ENCODE measurements around the gene RXRA. TPM values are rescaled to one million over a fixed set of nuclear protein-coding genes. Genes with fewer than 3 reads are reported as not detected.
A peak's percentile ranks its signal among the peaks of the same experiment; 100 is the strongest.

RXRA gene
- total and polyA plus RNA-seq, 2 of the 13 experiments (the other 11 are each of a cell fraction or from before 2014, with no cell fraction given), result 18.9 to 29.2 TPM

DNA sequence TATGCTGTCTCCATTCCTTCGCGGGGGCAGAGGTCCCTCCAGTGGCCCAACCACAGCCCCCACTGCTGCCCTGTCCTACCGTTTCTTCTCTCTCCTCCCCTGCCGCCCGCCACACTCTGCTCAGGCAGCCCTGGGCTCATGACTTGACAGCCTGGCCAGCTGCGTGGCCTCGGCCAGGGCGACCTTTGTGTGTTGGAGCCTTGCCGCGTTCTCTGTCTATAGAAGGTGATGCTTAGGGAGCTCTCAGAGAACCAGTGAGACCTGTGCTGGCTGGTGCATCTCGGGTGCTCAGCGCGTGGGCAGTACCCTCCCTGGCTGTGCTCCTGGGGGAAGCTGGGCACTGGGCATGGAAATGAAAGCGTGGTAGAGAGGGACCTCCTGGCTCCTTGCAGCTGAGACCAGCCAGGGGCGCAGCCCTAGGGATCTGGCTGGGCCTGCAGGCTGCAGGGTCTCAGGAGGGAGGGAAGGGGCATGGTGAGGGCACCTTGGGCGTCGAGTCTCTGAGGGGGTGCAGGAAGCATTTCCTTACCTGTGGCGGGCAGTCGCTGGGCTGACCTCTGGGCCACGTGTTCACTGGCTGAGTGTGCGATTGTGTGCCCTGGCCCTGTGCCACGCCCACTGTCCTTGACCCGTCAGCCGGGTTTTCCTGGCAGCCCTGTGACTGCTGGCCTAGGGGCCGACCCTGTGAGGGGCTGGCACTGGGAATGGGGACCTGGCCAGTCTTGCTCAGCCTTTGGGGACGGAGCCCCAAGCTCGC lies 50.3 kb downstream of the RXRA start (continued):
- TF ChIP-seq, protein P1, sequence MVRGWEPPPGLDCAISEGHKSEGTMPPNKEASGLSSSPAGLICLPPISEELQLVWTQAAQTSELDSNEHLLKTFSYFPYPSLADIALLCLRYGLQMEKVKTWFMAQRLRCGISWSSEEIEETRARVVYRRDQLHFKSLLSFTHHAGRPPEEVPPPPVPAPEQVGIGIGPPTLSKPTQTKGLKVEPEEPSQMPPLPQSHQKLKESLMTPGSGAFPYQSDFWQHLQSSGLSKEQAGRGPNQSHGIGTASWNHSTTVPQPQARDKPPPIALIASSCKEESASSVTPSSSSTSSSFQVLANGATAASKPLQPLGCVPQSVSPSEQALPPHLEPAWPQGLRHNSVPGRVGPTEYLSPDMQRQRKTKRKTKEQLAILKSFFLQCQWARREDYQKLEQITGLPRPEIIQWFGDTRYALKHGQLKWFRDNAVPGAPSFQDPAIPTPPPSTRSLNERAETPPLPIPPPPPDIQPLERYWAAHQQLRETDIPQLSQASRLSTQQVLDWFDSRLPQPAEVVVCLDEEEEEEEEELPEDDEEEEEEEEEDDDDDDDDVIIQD (CRISPR knock-in tag; IDR thresholded peaks at IDR 0.05; ENCODE audit: low read depth), result no peak
- no peak for TF ChIP-seq ATAD3A (CRISPR knock-in tag; IDR thresholded peaks at IDR 0.05)
- TF ChIP-seq ARID5B (CRISPR knock-in tag; IDR thresholded peaks at IDR 0.05), result 0 out of 2 replicates have a peak, but pooled peaks have one; percentile 16
- TF ChIP-seq, protein P2, sequence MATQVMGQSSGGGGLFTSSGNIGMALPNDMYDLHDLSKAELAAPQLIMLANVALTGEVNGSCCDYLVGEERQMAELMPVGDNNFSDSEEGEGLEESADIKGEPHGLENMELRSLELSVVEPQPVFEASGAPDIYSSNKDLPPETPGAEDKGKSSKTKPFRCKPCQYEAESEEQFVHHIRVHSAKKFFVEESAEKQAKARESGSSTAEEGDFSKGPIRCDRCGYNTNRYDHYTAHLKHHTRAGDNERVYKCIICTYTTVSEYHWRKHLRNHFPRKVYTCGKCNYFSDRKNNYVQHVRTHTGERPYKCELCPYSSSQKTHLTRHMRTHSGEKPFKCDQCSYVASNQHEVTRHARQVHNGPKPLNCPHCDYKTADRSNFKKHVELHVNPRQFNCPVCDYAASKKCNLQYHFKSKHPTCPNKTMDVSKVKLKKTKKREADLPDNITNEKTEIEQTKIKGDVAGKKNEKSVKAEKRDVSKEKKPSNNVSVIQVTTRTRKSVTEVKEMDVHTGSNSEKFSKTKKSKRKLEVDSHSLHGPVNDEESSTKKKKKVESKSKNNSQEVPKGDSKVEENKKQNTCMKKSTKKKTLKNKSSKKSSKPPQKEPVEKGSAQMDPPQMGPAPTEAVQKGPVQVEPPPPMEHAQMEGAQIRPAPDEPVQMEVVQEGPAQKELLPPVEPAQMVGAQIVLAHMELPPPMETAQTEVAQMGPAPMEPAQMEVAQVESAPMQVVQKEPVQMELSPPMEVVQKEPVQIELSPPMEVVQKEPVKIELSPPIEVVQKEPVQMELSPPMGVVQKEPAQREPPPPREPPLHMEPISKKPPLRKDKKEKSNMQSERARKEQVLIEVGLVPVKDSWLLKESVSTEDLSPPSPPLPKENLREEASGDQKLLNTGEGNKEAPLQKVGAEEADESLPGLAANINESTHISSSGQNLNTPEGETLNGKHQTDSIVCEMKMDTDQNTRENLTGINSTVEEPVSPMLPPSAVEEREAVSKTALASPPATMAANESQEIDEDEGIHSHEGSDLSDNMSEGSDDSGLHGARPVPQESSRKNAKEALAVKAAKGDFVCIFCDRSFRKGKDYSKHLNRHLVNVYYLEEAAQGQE (IDR thresholded peaks at IDR 0.05; ENCODE audit: borderline replicate concordance in 1 of 2, low read depth in 1 of 2, low read length in 2 of 2), result no peak
- TF ChIP-seq, protein P3, sequence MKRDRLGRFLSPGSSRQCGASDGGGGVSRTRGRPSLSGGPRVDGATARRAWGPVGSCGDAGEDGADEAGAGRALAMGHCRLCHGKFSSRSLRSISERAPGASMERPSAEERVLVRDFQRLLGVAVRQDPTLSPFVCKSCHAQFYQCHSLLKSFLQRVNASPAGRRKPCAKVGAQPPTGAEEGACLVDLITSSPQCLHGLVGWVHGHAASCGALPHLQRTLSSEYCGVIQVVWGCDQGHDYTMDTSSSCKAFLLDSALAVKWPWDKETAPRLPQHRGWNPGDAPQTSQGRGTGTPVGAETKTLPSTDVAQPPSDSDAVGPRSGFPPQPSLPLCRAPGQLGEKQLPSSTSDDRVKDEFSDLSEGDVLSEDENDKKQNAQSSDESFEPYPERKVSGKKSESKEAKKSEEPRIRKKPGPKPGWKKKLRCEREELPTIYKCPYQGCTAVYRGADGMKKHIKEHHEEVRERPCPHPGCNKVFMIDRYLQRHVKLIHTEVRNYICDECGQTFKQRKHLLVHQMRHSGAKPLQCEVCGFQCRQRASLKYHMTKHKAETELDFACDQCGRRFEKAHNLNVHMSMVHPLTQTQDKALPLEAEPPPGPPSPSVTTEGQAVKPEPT (CRISPR knock-in tag; IDR thresholded peaks at IDR 0.05; ENCODE audit: low read depth), result no peak
- no peak for TF ChIP-seq PCBP2 (optimal IDR thresholded peaks at IDR 0.05; ENCODE audit: low read depth, low read length, poor library complexity, severe bottlenecking)
- TF ChIP-seq ZNF670 (CRISPR knock-in tag; IDR thresholded peaks at IDR 0.05; ENCODE audit: borderline replicate concordance), result no peak
- TF ChIP-seq SMAD3 (CRISPR knock-in tag; IDR thresholded peaks at IDR 0.05), result 0 out of 2 replicates have a peak, but pooled peaks have one; percentile 39
- TF ChIP-seq FOXC1 (CRISPR knock-in tag; IDR thresholded peaks at IDR 0.05; ENCODE audit: borderline replicate concordance), result 0 out of 2 replicates have a peak, but pooled peaks have one; percentile 54
- TF ChIP-seq HMGA1 (CRISPR knock-in tag; conservative IDR thresholded peaks at IDR 0.05), result no peak
- no peak for TF ChIP-seq CEBPZ (IDR thresholded peaks at IDR 0.05; ENCODE audit: low read length)
